Stimulated activated CD8-positive, alpha-beta memory T cell treated with anti-CD3 and anti-CD28 coated beads, Interleukin-4, amount 100 ng/mL, for 1 hour (primary cell): Measurements from ENCODE around the gene SF3A2.

Source experiments
- DNase-seq, 2 donors: peaks; one replicate each; pipeline ENCODE4 v3.0.0-alpha.2; 2020; ENCODE audit warnings: low read depth in 2 of 2, low spot score in 1 of 2

SF3A2 gene

GRCh38 chr19:2207008-2207407 is 29.6 kb upstream of the SF3A2 start:
- no peak for DNase-seq

GRCh38 chr19:2207991-2208860 is 28.4 kb upstream of the SF3A2 start:
- no peak for DNase-seq

- DNase-seq, result no peak
Observed at GRCh38 chr19:2208975-2209374, 27.6 kb upstream of the SF3A2 start.

GRCh38 chr19:2209408-2209807 is 27.2 kb upstream of the SF3A2 start:
- DNase-seq, result no peak

- no peak for DNase-seq
Observed at GRCh38 chr19:2210206-2210605, 26.4 kb upstream of the SF3A2 start.

GRCh38 chr19:2210987-2211740 is 25.5 kb upstream of the SF3A2 start:
- no peak for DNase-seq

GRCh38 chr19:2212861-2213711 is 23.5 kb upstream of the SF3A2 start:
- no peak for DNase-seq

GRCh38 chr19:2213799-2214198 is 22.8 kb upstream of the SF3A2 start:
- DNase-seq, result no peak

- no peak for DNase-seq
Observed at GRCh38 chr19:2214251-2214650, 22.4 kb upstream of the SF3A2 start.

- no peak for DNase-seq
Observed at GRCh38 chr19:2215281-2215751, 21.3 kb upstream of the SF3A2 start.

GRCh38 chr19:2216361-2217225 is 20.0 kb upstream of the SF3A2 start:
- no peak for DNase-seq

GRCh38 chr19:2217591-2217990 is 19.0 kb upstream of the SF3A2 start:
- DNase-seq, result no peak

- no peak for DNase-seq
Observed at GRCh38 chr19:2219726-2220125, 16.9 kb upstream of the SF3A2 start.

- no peak for DNase-seq
Observed at GRCh38 chr19:2221250-2221831, 15.3 kb upstream of the SF3A2 start.

GRCh38 chr19:2221918-2222317 is 14.7 kb upstream of the SF3A2 start:
- no peak for DNase-seq

GRCh38 chr19:2223391-2223790 is 13.2 kb upstream of the SF3A2 start:
- DNase-seq, result no peak

GRCh38 chr19:2223959-2224358 is 12.7 kb upstream of the SF3A2 start:
- DNase-seq, result no peak

- DNase-seq, result no peak
Observed at GRCh38 chr19:2224754-2225349, 11.8 kb upstream of the SF3A2 start.

- DNase-seq, result no peak
Observed at GRCh38 chr19:2225415-2226050, 11.1 kb upstream of the SF3A2 start.
